Activated effector memory CD4-positive, alpha-beta T cell treated with anti-CD3 and anti-CD28 coated beads, Interleukin-2, amount 50 U/mL, for 16 hours (primary cell): ENCODE measurements around the gene APOA4.
"Not testable (repeated sequence)": the region's sequence is repeated elsewhere in the genome, so short reads cannot be mapped to it uniquely, and the experiment has no call there.

Experiments used
- DNase-seq: peaks from one replicate; pipeline ENCODE4 v3.0.0-alpha.2; 2020

APOA4 gene

DNA sequence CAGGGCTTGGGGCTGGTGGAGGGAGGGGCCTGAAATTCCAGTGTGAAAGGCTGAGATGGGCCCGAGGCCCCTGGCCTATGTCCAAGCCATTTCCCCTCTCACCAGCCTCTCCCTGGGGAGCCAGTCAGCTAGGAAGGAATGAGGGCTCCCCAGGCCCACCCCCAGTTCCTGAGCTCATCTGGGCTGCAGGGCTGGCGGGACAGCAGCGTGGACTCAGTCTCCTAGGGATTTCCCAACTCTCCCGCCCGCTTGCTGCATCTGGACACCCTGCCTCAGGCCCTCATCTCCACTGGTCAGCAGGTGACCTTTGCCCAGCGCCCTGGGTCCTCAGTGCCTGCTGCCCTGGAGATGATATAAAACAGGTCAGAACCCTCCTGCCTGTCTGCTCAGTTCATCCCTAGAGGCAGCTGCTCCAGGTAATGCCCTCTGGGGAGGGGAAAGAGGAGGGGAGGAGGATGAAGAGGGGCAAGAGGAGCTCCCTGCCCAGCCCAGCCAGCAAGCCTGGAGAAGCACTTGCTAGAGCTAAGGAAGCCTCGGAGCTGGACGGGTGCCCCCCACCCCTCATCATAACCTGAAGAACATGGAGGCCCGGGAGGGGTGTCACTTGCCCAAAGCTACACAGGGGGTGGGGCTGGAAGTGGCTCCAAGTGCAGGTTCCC is 6.5 kb upstream of the APOA4 start, which contains the start of gene APOC3:
TSS of gene APOC3 (plus strand) at position 383 of the 659 bp plus-strand sequence. CDS start 676 bp downstream, outside the sequence.
- no peak for DNase-seq

DNA sequence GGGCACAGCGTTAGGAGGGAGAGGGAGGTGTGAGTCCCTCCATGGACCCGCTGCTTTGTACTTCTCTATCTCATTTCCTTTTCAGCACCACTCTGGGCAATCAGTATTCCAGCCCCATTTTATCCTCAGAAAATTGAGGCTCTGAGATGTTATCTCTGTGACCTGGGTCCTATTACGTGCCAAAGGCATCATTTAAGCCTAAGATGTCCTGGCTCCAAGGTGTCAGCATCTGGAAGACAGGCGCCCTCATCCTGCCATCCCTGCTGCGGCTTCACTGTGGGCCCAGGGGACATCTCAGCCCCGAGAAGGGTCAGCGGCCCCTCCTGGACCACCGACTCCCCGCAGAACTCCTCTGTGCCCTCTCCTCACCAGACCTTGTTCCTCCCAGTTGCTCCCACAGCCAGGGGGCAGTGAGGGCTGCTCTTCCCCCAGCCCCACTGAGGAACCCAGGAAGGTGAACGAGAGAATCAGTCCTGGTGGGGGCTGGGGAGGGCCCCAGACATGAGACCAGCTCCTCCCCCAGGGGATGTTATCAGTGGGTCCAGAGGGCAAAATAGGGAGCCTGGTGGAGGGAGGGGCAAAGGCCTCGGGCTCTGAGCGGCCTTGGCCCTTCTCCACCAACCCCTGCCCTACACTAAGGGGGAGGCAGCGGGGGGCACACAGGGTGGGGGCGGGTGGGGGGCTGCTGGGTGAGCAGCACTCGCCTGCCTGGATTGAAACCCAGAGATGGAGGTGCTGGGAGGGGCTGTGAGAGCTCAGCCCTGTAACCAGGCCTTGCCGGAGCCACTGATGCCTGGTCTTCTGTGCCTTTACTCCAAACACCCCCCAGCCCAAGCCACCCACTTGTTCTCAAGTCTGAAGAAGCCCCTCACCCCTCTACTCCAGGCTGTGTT is 5.8 kb upstream of the APOA4 start:
- DNase-seq, result peak; percentile 37

DNA sequence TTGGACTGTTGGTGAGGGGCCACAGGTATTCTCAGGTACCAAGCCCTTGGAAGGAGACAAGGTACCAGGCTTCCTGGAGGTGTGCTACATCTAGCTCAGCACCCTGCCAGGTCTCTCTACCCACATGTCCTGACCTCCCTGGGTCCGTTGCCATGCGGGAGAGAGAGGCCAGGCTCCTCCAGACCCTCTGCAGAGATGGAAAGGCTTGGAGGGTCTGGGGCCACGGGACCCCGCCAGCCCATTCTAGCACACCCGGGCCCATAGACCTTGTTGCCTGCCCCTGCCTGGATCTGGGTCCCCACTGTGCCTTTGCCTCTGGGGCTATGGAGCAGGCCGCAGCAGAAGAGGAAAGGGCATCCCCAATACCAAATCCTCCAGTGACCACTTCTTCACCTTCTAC is 4.4 kb upstream of the APOA4 start:
- DNase-seq, result no peak

DNA sequence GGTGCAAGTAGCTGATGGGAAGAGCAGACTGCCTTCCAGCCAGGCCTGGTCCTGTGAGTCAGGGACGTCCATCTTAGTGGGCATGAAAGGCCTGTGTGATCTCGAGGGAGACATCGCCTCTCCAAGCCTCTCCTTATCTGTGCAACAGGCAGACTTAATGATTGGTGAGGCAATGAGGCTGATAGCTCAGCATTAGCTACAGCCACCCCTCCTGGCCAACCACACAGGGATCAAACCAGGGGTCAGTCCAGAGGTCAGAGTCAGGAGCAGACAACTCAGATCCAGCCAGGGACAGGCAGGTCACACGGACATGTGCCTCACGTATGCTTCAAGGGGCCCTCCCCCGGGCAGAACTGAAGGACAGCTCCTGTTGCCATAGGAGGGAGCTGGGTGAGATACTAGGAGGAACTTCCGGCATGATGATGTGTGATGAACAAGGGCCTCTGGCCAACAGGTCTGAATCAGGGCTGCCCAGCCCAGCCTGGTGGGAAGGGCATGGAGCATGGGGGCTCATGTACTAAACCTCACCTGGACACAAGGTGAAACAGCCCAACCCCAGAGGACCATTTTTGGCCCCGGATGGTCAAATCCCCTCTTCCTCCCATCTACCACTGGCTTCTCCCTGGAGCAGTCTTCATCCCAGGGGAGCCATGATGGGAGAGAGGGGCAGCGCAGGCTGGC is 3.8 kb upstream of the APOA4 start:
- peak; percentile 59 for DNase-seq

DNA sequence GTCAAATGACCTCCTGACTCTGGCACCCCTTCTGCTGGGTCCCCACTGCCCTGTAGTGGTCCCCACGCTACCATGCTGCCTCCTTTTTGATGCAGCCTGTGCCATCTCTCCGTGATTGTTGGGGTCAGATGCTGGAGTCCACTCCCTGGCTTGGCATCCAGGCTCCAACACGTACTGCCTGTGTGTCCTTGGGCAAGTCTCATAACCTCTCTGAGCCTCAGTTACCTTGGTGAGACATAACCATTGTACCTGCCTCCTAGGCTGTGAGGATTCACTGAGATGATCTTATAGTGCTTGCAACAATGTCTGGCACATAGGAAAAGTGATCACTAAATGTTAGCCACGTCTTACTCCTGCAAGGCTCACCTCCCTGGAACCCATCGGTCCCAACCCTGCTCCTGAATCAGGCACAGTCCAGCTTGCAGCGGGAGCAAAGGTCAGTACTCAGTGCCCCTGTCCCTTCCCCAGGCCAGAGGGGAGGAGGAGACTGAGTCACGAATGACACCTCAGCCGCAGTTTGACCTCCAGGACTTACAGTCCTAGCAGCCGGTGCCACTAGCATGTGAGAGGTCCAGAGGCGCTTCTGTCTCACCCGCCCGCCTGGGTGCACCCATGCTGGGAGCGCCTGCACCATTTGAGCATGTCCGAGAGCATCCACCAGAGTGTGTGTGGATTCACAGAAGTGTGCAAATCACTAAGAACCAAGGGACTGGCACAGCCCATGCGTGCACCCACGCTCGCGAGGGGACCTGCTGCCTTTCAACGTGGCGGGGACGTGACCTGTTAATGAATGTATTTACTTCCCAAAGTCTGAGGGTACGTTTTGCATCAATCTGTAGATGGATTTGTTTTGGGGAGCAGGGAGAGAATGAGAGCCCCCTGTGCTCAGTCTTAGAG is 3.0 kb upstream of the APOA4 start:
- DNase-seq, result peak; percentile 50

DNA sequence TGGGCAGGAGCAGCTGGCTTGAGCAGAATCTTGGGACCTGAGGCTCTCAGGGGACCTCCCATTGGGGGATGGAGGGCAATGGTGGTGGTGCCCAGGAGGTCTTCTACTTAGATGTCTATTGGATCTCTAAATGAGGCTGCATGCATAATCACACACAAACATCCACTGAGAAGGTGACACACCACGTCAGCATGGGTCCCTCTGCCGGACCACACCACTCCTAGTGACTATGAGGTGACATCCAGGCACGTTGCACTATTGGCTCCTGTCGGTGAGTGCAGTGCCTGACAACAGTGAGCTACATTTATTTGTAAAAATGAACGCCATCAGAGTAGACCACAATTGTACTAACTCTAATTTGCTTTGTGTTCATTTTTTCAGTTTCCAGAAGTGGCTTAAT is 2.3 kb upstream of the APOA4 start:
- DNase-seq, result peak; percentile 55

DNA sequence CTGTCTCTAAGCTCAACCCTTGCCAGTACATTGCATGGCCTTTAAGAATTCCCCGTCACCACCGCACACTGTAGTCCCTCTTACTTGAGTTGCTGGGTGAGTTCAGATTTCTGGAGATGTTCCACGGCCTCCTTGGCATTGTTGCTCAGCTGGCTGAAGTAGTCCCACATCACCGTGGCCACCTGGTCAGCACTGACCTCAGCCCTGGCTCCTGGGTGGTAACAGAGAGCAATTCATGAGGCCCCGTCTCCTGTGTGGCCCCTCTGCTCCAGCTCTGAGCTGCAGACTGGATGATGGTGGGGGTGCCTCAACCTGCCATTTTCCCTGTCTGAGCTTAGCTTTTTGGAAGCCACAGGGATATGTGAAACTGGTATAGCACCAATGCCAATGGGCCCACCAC is 529 bp downstream of the APOA4 start:
- no peak for DNase-seq

DNA sequence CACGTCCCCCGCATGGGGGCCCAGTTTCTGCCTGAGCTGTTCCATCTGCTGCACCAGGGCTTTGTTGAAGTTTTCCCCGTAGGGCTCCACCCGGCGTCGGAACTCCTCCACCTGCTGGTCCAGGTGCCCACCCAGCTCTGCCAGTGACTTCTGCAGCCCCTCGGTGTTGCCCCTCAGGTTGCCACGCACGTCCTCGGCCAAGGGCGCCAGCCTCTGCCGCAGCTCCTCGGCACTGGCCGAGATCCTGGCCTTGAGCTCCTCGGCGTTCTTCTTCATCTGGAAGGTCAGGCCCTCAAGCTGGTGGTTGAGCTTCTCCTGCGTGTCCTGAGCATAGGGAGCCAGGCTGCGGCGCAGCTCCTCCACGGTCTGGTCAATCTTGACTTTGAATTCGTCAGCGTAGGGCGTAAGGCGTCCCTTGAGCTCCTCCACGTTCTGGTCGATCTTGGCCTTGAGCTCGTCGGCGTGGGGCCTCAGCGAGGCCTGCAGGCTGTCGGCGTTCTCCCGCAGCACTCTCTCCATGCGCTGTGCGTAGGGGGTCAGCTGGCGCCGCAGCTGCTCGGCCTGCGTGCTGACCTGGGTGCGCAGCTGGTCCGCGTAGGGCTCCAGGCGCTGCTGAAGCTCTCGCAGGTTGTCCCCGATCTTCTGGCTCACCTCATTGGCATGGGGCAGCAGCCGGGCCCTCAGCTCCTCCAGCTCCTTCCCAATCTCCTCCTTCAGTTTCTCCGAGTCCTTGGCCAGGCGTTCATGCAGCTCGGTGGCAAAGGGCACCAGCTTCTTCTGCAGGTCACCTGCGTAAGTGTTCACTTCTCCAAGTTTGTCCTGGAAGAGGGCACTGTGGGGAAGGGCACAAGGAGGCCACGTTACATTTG is 1.8 kb downstream of the APOA4 start:
- no peak for DNase-seq

DNA sequence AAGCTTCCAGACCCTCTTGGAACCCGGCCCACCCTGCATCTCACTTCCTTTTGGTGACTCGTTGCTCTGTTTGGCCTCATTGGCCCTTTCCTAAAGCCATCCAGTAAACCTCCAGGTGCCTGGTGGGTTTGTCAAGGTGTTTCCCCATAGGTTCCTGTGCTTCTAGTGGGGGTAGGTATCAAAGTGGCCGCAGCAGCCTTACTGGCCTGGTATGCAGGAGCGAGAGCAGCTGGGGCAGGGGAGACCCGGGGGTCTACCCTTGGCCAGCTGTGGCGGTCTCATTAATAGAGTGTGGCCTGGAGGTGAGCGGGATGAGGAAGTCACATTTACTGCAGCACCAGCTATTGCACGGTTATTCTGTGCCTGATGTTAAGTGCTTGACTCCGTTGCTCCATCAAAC is 4.1 kb downstream of the APOA4 start:
- DNase-seq, result no peak

DNA sequence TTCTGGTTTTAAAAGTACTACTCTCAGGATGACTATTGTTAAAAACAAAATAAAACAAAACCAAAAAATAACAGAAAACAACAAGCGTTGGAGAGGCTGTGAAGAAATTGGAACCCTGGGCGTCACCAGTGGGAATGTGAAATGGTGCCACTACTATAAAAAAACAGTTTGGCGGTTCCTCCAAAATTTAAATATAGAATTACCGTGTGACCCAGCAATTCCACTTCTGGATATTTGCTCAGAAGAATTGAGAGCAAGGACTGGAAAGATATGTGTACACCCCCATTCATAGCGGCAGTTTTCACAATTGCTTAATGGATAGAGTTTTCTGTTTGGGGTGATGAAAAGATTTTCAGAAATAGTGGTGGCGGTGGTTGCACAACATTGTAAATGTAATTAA is 8.6 kb downstream of the APOA4 start:
- DNase-seq, result no peak

DNA sequence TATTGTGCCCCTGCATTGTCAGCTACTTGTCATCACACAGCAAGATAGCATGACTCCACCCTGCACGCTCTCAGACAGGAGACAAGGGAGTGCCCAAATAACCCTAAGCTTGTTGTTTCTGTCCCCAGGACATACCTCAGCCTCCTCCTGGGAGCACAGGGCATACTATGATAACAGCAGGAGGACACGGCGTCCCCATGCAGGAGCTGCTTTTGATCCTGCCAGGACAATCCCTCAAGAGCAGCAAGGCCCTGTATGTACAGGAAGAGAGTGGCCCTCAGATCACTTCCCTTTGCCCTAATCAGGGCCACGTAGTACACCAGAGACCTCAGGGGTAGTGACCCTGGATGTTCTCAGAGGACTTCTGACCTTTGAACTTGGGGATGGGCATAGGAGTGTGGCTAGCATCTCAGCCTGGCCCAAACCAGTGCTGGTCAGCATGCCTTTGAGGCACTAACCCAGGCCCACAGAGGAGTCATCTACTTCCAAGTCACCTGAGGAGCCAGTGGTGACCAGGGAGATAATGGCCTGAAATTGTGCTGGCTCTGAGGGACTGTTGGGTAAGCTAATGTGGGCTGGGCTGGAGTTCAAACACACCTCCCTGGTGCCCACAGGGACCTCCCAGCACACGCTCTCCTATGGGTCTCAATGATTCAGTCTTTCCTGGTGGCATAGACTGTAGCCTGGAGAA is 9.2 kb downstream of the APOA4 start:
- DNase-seq, result no peak

DNA sequence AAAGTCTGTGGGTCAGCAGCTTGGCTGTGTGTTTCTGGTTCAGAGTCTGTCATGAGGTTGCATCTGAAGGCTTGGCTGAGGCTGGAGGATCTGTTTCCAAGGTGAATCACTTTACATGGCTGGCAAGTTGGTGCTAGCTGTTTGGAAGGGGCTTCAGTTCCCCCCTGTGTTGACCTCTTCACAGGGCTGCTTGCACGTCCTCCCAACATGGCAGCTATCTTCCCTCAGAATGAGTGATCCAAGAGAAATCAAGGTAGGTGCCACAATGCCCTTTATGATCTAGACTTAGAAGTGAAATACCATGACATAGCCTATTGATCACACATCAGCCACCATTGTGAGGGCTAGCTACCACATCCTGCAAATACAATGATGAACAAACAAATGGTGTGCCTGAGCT is 9.9 kb downstream of the APOA4 start:
- DNase-seq, result no peak

DNA sequence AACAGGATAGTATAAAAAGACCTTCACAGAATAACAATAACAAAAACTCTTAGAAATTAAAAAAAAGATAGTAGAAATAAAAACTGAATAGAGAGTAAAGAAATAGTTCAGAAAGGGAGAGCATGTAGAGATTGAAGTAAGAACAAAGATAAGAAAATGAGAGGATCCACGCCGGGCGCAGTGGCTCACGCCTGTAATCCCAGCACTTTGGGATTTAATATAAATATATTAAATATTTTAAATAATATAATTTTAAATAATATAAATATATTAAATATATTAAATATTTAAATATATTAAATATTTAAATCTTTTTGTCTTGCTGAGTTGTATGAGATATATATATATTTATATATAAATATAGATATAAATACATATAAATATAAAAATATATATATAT is 11.0 kb downstream of the APOA4 start:
- no peak for DNase-seq

DNA sequence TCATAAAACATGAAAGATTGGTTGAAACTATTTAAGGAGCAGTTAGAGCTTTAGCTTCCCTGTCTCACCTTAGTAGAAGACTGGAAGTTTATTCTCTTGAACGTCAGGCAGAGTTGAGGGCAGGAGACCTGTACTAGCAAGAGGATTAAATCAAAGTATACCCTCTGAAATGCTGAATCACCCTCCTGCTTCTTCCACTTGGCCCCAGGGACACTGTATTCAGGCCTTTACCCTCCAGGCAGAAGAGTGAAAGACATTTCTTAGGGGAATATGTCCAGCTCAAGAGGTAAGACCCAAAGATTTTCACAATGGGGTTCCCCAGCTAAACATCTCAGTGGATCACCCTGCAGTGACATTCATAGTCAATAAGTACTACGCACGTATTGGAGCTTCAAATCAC is 11.9 kb downstream of the APOA4 start:
- DNase-seq, result no peak

DNA sequence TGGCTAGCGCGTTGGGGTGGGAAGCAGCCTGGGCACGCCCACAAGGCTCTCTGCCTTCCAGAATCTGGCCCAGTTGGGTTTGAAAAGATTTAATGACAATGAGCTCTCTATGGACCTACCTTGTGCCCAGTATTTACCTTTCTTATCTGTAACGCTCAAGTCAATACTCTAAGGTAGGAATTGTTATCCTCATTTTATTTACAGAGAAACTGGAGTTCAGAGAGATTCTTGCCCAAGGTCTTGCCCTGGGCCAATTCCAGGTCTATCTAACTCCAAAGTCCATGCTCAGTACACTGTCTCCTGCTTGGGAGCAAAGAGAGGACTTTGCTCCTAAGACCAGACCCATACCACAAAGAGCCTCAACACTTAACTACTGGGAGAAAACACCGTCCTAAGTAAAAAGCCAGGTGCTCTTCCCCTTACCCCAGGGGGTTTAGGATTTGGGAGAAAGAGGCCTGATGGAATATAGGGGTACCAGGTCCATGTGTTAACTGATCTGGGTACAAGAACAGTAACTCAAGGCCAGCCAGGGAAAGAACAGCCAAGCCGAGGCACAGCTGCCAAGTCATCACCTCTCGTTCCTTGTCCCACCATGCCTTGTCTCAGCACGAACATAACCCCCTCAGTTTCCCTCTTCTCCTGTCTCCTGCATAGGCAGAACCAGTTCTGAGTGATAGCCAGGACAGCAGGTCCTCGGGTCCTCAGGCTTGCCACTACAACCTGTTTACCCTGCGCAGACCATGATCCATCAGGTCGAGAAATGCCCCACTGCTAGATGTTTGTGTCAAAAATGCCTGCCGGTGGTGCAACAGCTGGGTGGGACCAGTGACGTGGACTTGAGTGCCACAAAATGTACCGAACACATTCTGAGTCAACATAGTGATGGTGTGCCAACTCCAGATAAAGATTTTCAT is 14.6 kb downstream of the APOA4 start:
- no peak for DNase-seq

DNA sequence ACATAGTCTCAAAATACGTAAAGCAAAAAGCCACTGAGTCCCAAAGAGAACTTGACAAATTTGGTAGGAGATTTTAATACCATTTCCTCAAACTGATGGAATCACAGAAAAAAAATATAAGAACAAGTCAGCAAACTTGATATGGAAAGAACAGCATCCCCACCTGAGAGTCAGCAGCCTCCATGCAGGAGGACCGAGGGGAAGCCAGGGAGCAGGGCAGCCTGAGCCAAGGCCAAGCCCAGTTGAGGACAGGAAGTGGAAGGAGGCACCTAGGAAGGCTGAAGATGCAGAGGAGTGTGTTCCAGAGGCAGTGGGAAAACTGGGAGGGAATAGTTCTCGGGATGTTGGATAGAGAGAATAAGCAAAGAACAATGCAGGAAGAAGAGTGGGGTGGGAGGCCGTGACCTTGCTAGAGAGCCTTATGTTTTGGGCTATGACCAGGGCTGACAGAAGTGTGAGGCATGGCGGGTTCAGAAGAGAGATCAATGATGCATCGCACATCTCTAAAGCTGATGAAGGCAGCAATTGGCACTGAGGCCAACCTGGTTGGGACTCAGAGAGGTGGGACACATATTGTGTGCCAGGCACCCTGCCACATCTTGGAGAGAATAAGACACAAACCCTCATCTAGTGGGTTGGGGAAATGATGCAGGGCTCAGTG is 15.4 kb downstream of the APOA4 start:
- no peak for DNase-seq

DNA sequence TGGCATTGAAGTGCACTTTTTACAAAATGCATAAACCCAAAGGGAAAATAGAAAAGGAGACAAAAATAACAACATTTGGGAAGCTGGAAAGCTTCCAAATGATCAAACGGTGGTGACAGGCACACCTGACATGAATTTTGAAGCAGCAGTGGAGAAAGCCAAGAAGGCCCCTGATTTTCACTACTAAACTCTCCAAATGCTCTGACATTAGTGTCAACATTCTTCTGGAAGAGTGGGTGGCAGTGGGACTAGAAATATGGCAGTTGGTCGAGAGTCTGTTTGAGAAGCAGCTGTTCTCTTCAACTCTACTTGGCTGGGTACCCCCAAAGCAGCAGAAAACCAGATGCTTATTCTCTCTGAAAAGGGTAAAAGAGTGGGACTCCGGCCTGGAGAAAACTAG is 19.1 kb downstream of the APOA4 start:
- no peak for DNase-seq

DNA sequence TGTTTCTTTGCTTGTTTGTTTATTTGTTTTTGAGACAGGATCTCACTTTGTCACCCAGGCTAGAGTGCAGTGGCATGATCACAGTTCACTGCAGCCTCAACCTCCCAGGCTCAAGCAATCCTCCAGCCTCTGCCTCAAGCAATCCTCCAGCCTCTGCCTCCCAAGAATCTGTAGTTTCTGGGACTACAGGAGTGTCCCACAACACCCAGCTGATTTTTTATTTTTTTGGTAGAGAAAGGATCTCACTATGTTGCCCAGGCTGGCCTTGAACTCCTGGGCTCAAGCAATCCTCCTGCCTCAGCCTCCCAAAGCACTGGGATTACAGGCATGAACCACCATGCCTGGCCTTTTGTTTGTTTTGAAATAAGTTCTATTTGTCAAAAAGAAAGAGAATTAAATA is 21.4 kb downstream of the APOA4 start:
- not testable (repeated sequence) for DNase-seq

DNA sequence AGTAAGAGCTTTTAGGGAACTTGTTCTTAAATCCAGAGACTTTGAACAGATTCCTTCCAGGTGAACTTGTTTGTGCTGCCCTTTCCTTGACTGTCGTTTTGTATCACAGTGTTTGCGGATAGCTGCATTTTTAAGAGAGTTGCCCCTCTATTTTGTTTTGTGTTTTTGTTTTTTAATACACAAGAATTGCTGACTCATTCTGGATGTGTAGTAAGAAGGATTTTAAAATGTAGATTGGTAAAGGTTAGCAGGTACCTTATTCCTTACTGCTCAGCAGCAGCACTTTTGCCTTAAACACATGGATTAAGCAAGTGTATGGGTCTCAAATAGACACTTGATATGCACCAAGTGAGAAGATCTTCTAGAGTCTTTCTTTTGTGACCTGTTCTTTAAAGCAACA is 22.5 kb downstream of the APOA4 start:
- no peak for DNase-seq
